Endothelial cell (in vitro differentiated cells): Measurements from ENCODE around the gene FBF1. TPM values are rescaled to one million over a fixed set of nuclear protein-coding genes. Genes with fewer than 3 reads are reported as not detected.

ENCODE experiments used
- DNase-seq: peaks from one replicate; pipeline ENCODE4 v3.0.0; 2021; ENCODE audit warnings: low spot score
- H3K27ac Mint-ChIP-seq: one replicate; pipeline ENCODE4 v1.8.0; 2021; ENCODE audit warnings: mixed read lengths, inconsistent platforms; ENCODE audit not compliant: unreplicated experiment
- H3K27me3 Mint-ChIP-seq: one replicate; pipeline ENCODE4 v1.8.0; 2021; ENCODE audit warnings: mild to moderate bottlenecking, moderate library complexity, mixed read lengths, inconsistent platforms; ENCODE audit not compliant: unreplicated experiment
- H3K36me3 Mint-ChIP-seq: one replicate; pipeline ENCODE4 v1.8.0; 2021; ENCODE audit warnings: mild to moderate bottlenecking, low read depth, mixed read lengths, inconsistent platforms; ENCODE audit not compliant: unreplicated experiment
- H3K4me1 Mint-ChIP-seq: one replicate; pipeline ENCODE4 v1.8.0; 2021; ENCODE audit warnings: mild to moderate bottlenecking, mixed read lengths, inconsistent platforms; ENCODE audit not compliant: unreplicated experiment
- H3K4me3 Mint-ChIP-seq: one replicate; pipeline ENCODE4 v1.8.0; 2021; ENCODE audit warnings: mild to moderate bottlenecking, mixed read lengths, inconsistent platforms; ENCODE audit not compliant: unreplicated experiment
- H3K9me3 Mint-ChIP-seq: one replicate; pipeline ENCODE4 v1.8.0; 2021; ENCODE audit warnings: mixed read lengths, inconsistent platforms; ENCODE audit not compliant: unreplicated experiment
- total RNA-seq: library from RNA; stranded (reverse); fragmentation: NEBNext Ultra II Directional; extraction: Animal tissue kit (Norgen Biotek cat#: 25700); gene quantifications from one replicate; pipeline ENCODE4 v1.2.1, GENCODE V29; 2021; ENCODE audit not compliant: unreplicated experiment
- TF ChIP-seq, protein P1 (sequence below): fragments of 200-600 bp; sonication (generic); IDR thresholded peaks from one replicate; pipeline ENCODE4 v1.5.0; 2021; ENCODE audit warnings: antibody characterized with exemption; ENCODE audit not compliant: unreplicated experiment

FBF1 gene
- total RNA-seq, 1 donor from 2014 or later, result 7.8 TPM

- TF ChIP-seq, protein P1, sequence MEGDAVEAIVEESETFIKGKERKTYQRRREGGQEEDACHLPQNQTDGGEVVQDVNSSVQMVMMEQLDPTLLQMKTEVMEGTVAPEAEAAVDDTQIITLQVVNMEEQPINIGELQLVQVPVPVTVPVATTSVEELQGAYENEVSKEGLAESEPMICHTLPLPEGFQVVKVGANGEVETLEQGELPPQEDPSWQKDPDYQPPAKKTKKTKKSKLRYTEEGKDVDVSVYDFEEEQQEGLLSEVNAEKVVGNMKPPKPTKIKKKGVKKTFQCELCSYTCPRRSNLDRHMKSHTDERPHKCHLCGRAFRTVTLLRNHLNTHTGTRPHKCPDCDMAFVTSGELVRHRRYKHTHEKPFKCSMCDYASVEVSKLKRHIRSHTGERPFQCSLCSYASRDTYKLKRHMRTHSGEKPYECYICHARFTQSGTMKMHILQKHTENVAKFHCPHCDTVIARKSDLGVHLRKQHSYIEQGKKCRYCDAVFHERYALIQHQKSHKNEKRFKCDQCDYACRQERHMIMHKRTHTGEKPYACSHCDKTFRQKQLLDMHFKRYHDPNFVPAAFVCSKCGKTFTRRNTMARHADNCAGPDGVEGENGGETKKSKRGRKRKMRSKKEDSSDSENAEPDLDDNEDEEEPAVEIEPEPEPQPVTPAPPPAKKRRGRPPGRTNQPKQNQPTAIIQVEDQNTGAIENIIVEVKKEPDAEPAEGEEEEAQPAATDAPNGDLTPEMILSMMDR, result no peak
- no peak for DNase-seq
- Mint-ChIP-seq H3K27ac (no peak overlapping the region), H3K36me3 (no peaks in the 10 kb centered on the region), H3K9me3 (no peaks in the 10 kb centered on the region), H3K4me3 (peak overlapping the region; percentile 37), H3K27me3 (peaks cover 15% of the 10 kb centered on the region), H3K4me1 (peaks cover 15% of the 10 kb centered on the region)
These were observed 63.7 kb downstream of the FBF1 start for GRCh38 chr17:75876938-75877751.

- peaks cover 15% of the 10 kb centered on the region for H3K4me1 Mint-ChIP-seq
- TF ChIP-seq, protein P1, result no peak
- no peak overlapping the region for H3K27ac Mint-ChIP-seq
- H3K27me3 Mint-ChIP-seq, result peaks cover 15% of the 10 kb centered on the region
- H3K9me3 Mint-ChIP-seq, result no peaks in the 10 kb centered on the region
- peak; percentile 37 for DNase-seq
- no peak overlapping the region for H3K4me3 Mint-ChIP-seq
- no peaks in the 10 kb centered on the region for H3K36me3 Mint-ChIP-seq
These were observed 64.5 kb downstream of the FBF1 start for GRCh38 chr17:75876190-75876937.

DNA sequence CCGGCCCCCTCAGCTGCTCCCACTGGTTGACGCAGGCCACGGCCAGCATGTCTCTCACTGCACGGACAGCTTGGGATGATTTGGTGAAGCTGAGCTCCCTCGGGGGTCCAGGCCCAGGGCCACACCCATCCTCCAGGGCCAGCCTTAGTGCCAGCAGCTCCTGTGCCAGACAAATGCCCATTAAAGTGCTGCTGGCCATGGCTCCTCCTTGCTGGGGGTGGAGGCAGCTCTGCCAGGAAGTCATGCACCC lies 65.0 kb downstream of the FBF1 start:
- TF ChIP-seq, protein P1, result no peak
- Mint-ChIP-seq H3K36me3 (no peaks in the 10 kb centered on the region), H3K27me3 (peaks cover 15% of the 10 kb centered on the region), H3K4me3 (no peak overlapping the region), H3K27ac (no peak overlapping the region), H3K9me3 (no peaks in the 10 kb centered on the region), H3K4me1 (peaks cover 15% of the 10 kb centered on the region)
- no peak for DNase-seq

GRCh38 chr17:75875182-75875939 lies 65.5 kb downstream of the FBF1 start:
- H3K9me3 Mint-ChIP-seq, result no peaks in the 10 kb centered on the region
- peaks cover 13% of the 10 kb centered on the region for H3K27me3 Mint-ChIP-seq
- DNase-seq, result no peak
- no peaks in the 10 kb centered on the region for H3K36me3 Mint-ChIP-seq
- no peak overlapping the region for H3K4me3 Mint-ChIP-seq
- TF ChIP-seq, protein P1, result no peak
- no peak overlapping the region for H3K27ac Mint-ChIP-seq
- H3K4me1 Mint-ChIP-seq, result peaks cover 18% of the 10 kb centered on the region
